ENCODE results near the gene MCCC2. TPM values are rescaled to one million over a fixed set of nuclear protein-coding genes. Genes with fewer than 3 reads are reported as not detected.
"Not testable (repeated sequence)": the region's sequence is repeated elsewhere in the genome, so short reads cannot be mapped to it uniquely, and the experiment has no call there.

MCCC2 gene
- total RNA-seq: 56.3 and 59.9 TPM in 2 replicates

GRCh38 chr5:71586941-71587765 is at the start of gene MCCC2:
TSS of gene MCCC2 (plus strand) at chr5:71587340. CDS start at chr5:71587426, 86 bp downstream.
- DNase-seq (ENCODE audit: low read depth): peak; percentile 90

- no peak for DNase-seq (ENCODE audit: low read depth)
Observed at GRCh38 chr5:71537687-71538086, 49.5 kb upstream of the MCCC2 start.

- DNase-seq (ENCODE audit: low read depth): not testable (repeated sequence)
Observed at GRCh38 chr5:71550885-71551284, 36.3 kb upstream of the MCCC2 start.

GRCh38 chr5:71551582-71551981 is 35.6 kb upstream of the MCCC2 start:
- not testable (repeated sequence) for DNase-seq (ENCODE audit: low read depth)

GRCh38 chr5:71552026-71552749 is 35.0 kb upstream of the MCCC2 start:
- not testable (repeated sequence) for DNase-seq (ENCODE audit: low read depth)

- no peak for DNase-seq (ENCODE audit: low read depth)
Observed at GRCh38 chr5:71563161-71563560, 24.0 kb upstream of the MCCC2 start.

GRCh38 chr5:71564895-71565294 is 22.2 kb upstream of the MCCC2 start:
- DNase-seq (ENCODE audit: low read depth): no peak

GRCh38 chr5:71569748-71570509 is 17.2 kb upstream of the MCCC2 start:
- no peak for DNase-seq (ENCODE audit: low read depth)

GRCh38 chr5:71571811-71572210 is 15.3 kb upstream of the MCCC2 start:
- not testable (repeated sequence) for DNase-seq (ENCODE audit: low read depth)

- DNase-seq (ENCODE audit: low read depth): peak; percentile 38
Observed at GRCh38 chr5:71573591-71573990, 13.5 kb upstream of the MCCC2 start.

GRCh38 chr5:71575588-71575987 is 11.6 kb upstream of the MCCC2 start:
- not testable (repeated sequence) for DNase-seq (ENCODE audit: low read depth)

- peak; percentile 82 for DNase-seq (ENCODE audit: low read depth)
Observed at GRCh38 chr5:71576241-71576640, 10.9 kb upstream of the MCCC2 start.

GRCh38 chr5:71577839-71578238 is 9.3 kb upstream of the MCCC2 start:
- not testable (repeated sequence) for DNase-seq (ENCODE audit: low read depth)

- DNase-seq (ENCODE audit: low read depth): no peak
Observed at GRCh38 chr5:71582945-71583584, 4.1 kb upstream of the MCCC2 start.

- DNase-seq (ENCODE audit: low read depth): peak; percentile 26
Observed at GRCh38 chr5:71586052-71586940, 844 bp upstream of the MCCC2 start.

GRCh38 chr5:71587766-71588532 is 809 bp downstream of the MCCC2 start:
- no peak for DNase-seq (ENCODE audit: low read depth)

GRCh38 chr5:71588533-71588885 is 1.4 kb downstream of the MCCC2 start:
- no peak for DNase-seq (ENCODE audit: low read depth)

GRCh38 chr5:71589903-71590302 is 2.8 kb downstream of the MCCC2 start:
- DNase-seq (ENCODE audit: low read depth): no peak

GRCh38 chr5:71591100-71591499 is 4.0 kb downstream of the MCCC2 start:
- DNase-seq (ENCODE audit: low read depth): no peak

- DNase-seq (ENCODE audit: low read depth): no peak
Observed at GRCh38 chr5:71596169-71596568, 9.0 kb downstream of the MCCC2 start.

All from renal cortical epithelial cell (primary cell).